Ovary (tissue), 9 donors: ENCODE results near the gene TMEM14A. TPM values are rescaled to one million over a fixed set of nuclear protein-coding genes. Genes with fewer than 3 reads are reported as not detected.

Source experiments
- DNase-seq, 5 donors: peaks; one replicate each; pipeline ENCODE4 v3.0.0-alpha.2; 2019 to 2020
- H3K27ac ChIP-seq, 2 donors: fragments of 200-600 bp; one replicate each; pipeline versions ENCODE4 v1.5.1 to v1.8.0; 2019 to 2022
- H3K27me3 ChIP-seq: fragments of 200-600 bp; one replicate; pipeline ENCODE4 v1.8.0; 2022
- H3K36me3 ChIP-seq: fragments of 200-600 bp; sonication (generic); one replicate; pipeline ENCODE4 v1.5.1; 2019
- H3K4me1 ChIP-seq: one replicate; pipeline ENCODE4 v1.8.1; 2013; ENCODE audit warnings: mild to moderate bottlenecking, moderate library complexity; ENCODE audit not compliant: insufficient read depth
- H3K4me3 ChIP-seq: fragments of 200-600 bp; sonication (generic); one replicate; pipeline ENCODE4 v1.5.1; 2017
- H3K9me3 ChIP-seq, 2 donors: fragments of 200-600 bp in 1 of 2; sonication (generic) in 1 of 2; one replicate each; pipeline versions ENCODE4 v1.5.1 to v1.8.1; 2013 to 2019; ENCODE audit warnings: mild to moderate bottlenecking in 1 of 2, moderate library complexity in 1 of 2
- EP300 ChIP-seq: sonication (generic); formaldehyde crosslinking; IDR thresholded peaks from one replicate; pipeline ENCODE4 v1.6.1; 2017; ENCODE audit warnings: antibody characterized with exemption
- POLR2A ChIP-seq: fragments of 450-650 bp; IDR thresholded peaks from one replicate; pipeline ENCODE4 v1.6.1; 2017; ENCODE audit warnings: antibody characterized with exemption, mild to moderate bottlenecking, moderate library complexity
- WGBS, 3 donors: extraction: QIAGEN DNeasy Blood & Tissue Kit in 1 of 3; methylation state at CpG; one replicate each; pipeline versions ENCODE4 v1.1.5 to v1.1.7; 2013 to 2017; 5-methylcytosine and 5-hydroxymethylcytosine counted together
- intact Hi-C, 4 donors: fragments of 100-400 bp; cut with DNase I; formaldehyde crosslinking; loops; one replicate each; pipeline versions ENCODE4 v1.11.0 to v1.15.1; 2022 to 2023
- polyA plus RNA-seq, 2 donors: library from polyadenylated mRNA; stranded (reverse); fragments of 200-250 nt in 1 of 2; fragments of 350-450 nt in 1 of 2; fragmentation: Illumina TruSeq in 1 of 2; extraction: RNeasy Lipid Tissue Mini Kit (QIAGEN cat#74804) in 1 of 2; gene quantifications; one replicate each; pipeline ENCODE4 v1.2.3, GENCODE V29; 2013 to 2014
- total RNA-seq, 7 donors: library from RNA; depleted of rRNA in 2 of 7; stranded (reverse); fragments of >200 nt in 2 of 7; fragmentation: NEBNext Ultra II Directional in 3 of 7; extraction: Animal tissue kit (Norgen Biotek cat#: 25700) in 3 of 7; gene quantifications; one replicate each; pipeline versions ENCODE4 v1.1.0 to v1.2.4, GENCODE V29; 2016 to 2023
- TF ChIP-seq, protein P1 (sequence below), 3 donors: fragments of 450-650 bp in 2 of 3; fragments of 200-600 bp in 1 of 3; IDR thresholded peaks; one replicate each; pipeline versions ENCODE4 v1.5.1 to v1.8.0; 2016 to 2022; ENCODE audit warnings: antibody characterized with exemption in 3 of 3, mild to moderate bottlenecking in 1 of 3
- donor health status: DM: no; HTN: no; CAD: no; lungs with moderate emphysema.
- donor health status: DM: no; HTN: no; CAD: no.
- donor health status: Bipolar disorder and iron deficiency.
- donor health status: DM: yes; HTN: yes; CAD: no.
- donor health status: DM: no; HTN: no; CAD: no.
- donor health status: DM: yes; HTN: yes; CAD: no.

The TMEM14A gene
- total and polyA plus RNA-seq, 9 donors: 17.0 to 35.6 (median 25.2) TPM

- intact Hi-C loops: no loop called here
- Histone ChIP-seq H3K27me3 (no peaks in the 10 kb centered on the region), H3K4me1 (no peaks in the 10 kb centered on the region), H3K36me3 (no peaks in the 10 kb centered on the region), H3K4me3 (no peak overlapping the region), H3K9me3 (no peaks in the 10 kb centered on the region), H3K27ac (no peak overlapping the region)
- DNase-seq: no peak
- TF ChIP-seq POLR2A (no peak), EP300 (no peak)
- TF ChIP-seq, protein P1, sequence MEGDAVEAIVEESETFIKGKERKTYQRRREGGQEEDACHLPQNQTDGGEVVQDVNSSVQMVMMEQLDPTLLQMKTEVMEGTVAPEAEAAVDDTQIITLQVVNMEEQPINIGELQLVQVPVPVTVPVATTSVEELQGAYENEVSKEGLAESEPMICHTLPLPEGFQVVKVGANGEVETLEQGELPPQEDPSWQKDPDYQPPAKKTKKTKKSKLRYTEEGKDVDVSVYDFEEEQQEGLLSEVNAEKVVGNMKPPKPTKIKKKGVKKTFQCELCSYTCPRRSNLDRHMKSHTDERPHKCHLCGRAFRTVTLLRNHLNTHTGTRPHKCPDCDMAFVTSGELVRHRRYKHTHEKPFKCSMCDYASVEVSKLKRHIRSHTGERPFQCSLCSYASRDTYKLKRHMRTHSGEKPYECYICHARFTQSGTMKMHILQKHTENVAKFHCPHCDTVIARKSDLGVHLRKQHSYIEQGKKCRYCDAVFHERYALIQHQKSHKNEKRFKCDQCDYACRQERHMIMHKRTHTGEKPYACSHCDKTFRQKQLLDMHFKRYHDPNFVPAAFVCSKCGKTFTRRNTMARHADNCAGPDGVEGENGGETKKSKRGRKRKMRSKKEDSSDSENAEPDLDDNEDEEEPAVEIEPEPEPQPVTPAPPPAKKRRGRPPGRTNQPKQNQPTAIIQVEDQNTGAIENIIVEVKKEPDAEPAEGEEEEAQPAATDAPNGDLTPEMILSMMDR (IDR thresholded peaks at IDR 0.05): no peak
- WGBS, 3 donors: 84 to 90% (median 87%) methylated on average over 5 of the region's 5 CpGs
These were observed 30.0 kb upstream of the TMEM14A start for GRCh38 chr6:52640916-52641315.

DNA sequence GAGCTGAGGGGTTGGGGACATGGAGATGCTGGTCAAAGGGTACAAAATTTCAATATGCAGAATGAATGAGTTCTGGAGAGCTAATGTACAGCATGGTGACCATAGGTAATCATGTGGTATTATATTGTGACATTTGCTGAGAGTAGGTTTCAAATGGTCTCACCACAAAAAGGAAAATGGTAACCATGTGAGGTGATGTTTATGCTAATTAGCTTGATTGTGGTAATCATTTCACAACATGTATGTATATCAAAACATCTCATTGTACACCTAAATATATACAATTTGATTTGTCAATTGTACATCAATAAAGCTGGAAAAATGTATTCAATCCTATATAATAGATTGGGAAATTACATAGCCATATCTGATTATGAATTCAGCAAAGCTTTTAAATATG lies 29.5 kb upstream of the TMEM14A start:
- no peaks in the 10 kb centered on the region for H3K4me1 ChIP-seq
- no peaks in the 10 kb centered on the region for H3K9me3 ChIP-seq
- no peaks in the 10 kb centered on the region for H3K27me3 ChIP-seq
- H3K27ac ChIP-seq: no peak overlapping the region
- H3K36me3 ChIP-seq: no peaks in the 10 kb centered on the region
- TF ChIP-seq, protein P1 (IDR thresholded peaks at IDR 0.05): no peak
- DNase-seq: no peak
- no peak overlapping the region for H3K4me3 ChIP-seq
- intact Hi-C loops: no loop called here

- no peak for DNase-seq
- TF ChIP-seq EP300 (no peak), POLR2A (no peak)
- TF ChIP-seq, protein P1 (IDR thresholded peaks at IDR 0.05): no peak
- Histone ChIP-seq H3K27me3 (no peaks in the 10 kb centered on the region), H3K27ac (no peak overlapping the region), H3K36me3 (no peaks in the 10 kb centered on the region), H3K4me1 (no peaks in the 10 kb centered on the region), H3K9me3 (no peaks in the 10 kb centered on the region), H3K4me3 (no peak overlapping the region)
- intact Hi-C loops: no loop called here
- whole genome bisulfite sequencing, 3 donors: 10 to 35% (median 18%) methylated on average over 3 of the region's 3 CpGs
These were observed 29.1 kb upstream of the TMEM14A start for GRCh38 chr6:52641826-52642225.

DNA sequence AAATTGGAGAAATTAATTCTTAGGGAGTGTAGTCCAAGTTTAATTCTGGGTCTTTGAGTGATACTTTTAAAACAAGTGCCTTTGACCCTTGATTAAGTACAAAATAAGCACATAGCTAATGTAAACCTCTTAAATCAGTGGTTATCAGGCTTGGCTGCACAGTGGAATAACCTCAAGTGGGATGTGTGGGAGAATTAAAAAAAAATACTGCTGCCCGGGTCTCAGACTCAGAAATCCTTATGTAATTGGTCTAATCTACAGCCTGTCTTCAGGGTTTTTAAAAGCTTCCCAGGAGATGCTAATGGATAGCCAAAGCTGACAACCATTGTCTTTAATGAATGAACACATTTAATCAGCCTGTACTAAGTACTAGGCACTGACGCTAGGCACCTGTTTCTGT lies 28.5 kb upstream of the TMEM14A start:
- Histone ChIP-seq H3K9me3 (no peaks in the 10 kb centered on the region), H3K4me3 (no peak overlapping the region), H3K27ac (no peak overlapping the region), H3K4me1 (no peaks in the 10 kb centered on the region), H3K36me3 (no peaks in the 10 kb centered on the region), H3K27me3 (no peaks in the 10 kb centered on the region)
- TF ChIP-seq POLR2A (no peak), EP300 (no peak)
- TF ChIP-seq, protein P1 (IDR thresholded peaks at IDR 0.05): no peak
- intact Hi-C loops: no loop called here
- 56 to 59% (median 58%) methylated on average over 2 of the region's 2 CpGs for WGBS, 3 donors
- no peak for DNase-seq

DNA sequence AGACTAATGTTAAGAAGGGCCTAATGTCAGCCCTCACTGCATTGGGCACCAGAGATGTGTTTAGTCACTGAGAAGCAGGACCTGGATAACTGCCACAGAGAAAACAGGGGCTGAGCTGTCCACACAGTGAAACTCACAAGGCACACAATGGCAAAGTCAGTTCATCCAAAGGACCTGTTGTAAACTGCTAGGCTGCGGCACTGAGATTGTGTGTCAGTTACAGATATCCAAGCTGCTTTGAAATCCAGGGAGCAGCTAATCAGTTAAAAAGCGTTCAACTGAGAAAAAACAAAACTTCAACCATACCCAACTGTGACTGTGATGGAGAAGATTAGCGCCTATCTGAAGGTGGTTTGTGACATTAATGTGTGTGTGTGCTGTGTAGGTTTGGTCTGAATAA lies 27.8 kb upstream of the TMEM14A start:
- no peak for DNase-seq

More for the DNA sequence above, 27.8 kb upstream of the TMEM14A start:
- intact Hi-C loops: no loop called here
- H3K36me3 ChIP-seq: no peaks in the 10 kb centered on the region
- 91 to 94% (median 93%) methylated on average over 3 of the region's 3 CpGs for WGBS, 3 donors
- H3K27ac ChIP-seq: no peak overlapping the region
- H3K27me3 ChIP-seq: no peaks in the 10 kb centered on the region
- H3K9me3 ChIP-seq: no peaks in the 10 kb centered on the region
- no peak overlapping the region for H3K4me3 ChIP-seq
- TF ChIP-seq POLR2A (no peak), EP300 (no peak)
- TF ChIP-seq, protein P1 (IDR thresholded peaks at IDR 0.05): no peak
- H3K4me1 ChIP-seq: no peaks in the 10 kb centered on the region
